Prostate gland (tissue), 2 donors: Measurements from ENCODE around the gene ARSG.
"Not testable (repeated sequence)": the region's sequence is repeated elsewhere in the genome, so short reads cannot be mapped to it uniquely, and the experiment has no call there.

Experiments
- CTCF ChIP-seq, 4 experiments: fragments of 200-600 bp in 2 of 4; fragments of 450-650 bp in 2 of 4; sonication (generic) in 2 of 4; IDR thresholded peaks; 1 replicate in 3 of 4; 2 replicates in 1 of 4; pipeline ENCODE4 v1.5.1; 2016 to 2019; ENCODE audit warnings: antibody characterized with exemption in 4 of 4, mild to moderate bottlenecking in 2 of 4, moderate library complexity in 2 of 4
- POLR2AphosphoS5 ChIP-seq: sonication (generic); formaldehyde crosslinking; IDR thresholded peaks from one replicate; pipeline ENCODE4 v1.6.1; 2017; ENCODE audit warnings: antibody characterized with exemption

DNA sequence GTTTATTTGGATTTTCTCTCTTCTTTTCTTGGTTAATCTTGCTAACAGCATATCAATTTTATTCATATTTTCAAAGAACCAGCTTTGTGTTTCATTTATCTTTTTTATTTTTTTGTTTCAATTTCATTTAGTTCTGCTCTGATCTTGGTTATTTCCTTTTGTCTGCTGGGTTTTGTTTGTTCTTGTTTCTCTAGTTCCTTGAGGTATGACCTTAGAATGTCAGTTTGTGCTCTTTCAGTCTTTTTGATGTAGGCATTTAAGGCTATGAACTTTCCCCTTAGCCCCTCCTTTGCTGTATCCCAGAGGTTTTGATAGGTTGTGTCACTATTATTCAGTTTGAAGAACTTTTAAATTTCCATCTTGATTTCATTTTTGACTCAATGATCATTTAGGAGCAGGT is 123.6 kb downstream of the ARSG start:
- TF ChIP-seq POLR2AphosphoS5; CTCF (IDR thresholded peaks at IDR 0.05): not testable (repeated sequence)
